Occipital lobe (tissue), 2 donors: ENCODE results near the gene OFD1. TPM values are rescaled to one million over a fixed set of nuclear protein-coding genes. Genes with fewer than 3 reads are reported as not detected.

Experiments used
- DNase-seq: peaks from one replicate; lab custom pipeline; 2025; lab: John Stamatoyannopoulos, UW
- total RNA-seq: library from RNA; depleted of rRNA; stranded (reverse); fragments of >200 nt; gene quantifications from one replicate; pipeline ENCODE4 v1.2.3, GENCODE V29; 2014

Gene OFD1
- 20.7 TPM for total RNA-seq

- DNase-seq: peak; percentile 86
Measured at GRCh38 chrX:13734278-13735172, at the start of gene OFD1, which contains the start of gene TRAPPC2. TSS of gene OFD1 (plus strand) at chrX:13734748. CDS start at chrX:13735072, 324 bp downstream. TSS of gene TRAPPC2 (minus strand) at chrX:13734620. CDS start at chrX:13719963, 14,657 bp downstream.

- DNase-seq: no peak
Measured at GRCh38 chrX:13685126-13685763, 49.3 kb upstream of the OFD1 start.

GRCh38 chrX:13687203-13687602 is 47.3 kb upstream of the OFD1 start:
- no peak for DNase-seq

- no peak for DNase-seq
Measured at GRCh38 chrX:13688384-13688957, 46.1 kb upstream of the OFD1 start.

- peak; percentile 46 for DNase-seq
Measured at GRCh38 chrX:13688958-13689740, 45.4 kb upstream of the OFD1 start, which contains the start of gene RAB9A. TSS of gene RAB9A (plus strand) at chrX:13689128. CDS start at chrX:13708747, 19,619 bp downstream.

- DNase-seq: no peak
Measured at GRCh38 chrX:13689741-13690211, 44.8 kb upstream of the OFD1 start.

- DNase-seq: no peak
Measured at GRCh38 chrX:13690836-13691235, 43.7 kb upstream of the OFD1 start.

- DNase-seq: no peak
Measured at GRCh38 chrX:13691841-13692371, 42.6 kb upstream of the OFD1 start.

GRCh38 chrX:13692771-13693231 is 41.7 kb upstream of the OFD1 start:
- DNase-seq: no peak

- no peak for DNase-seq
Measured at GRCh38 chrX:13693341-13693961, 41.1 kb upstream of the OFD1 start.

GRCh38 chrX:13694359-13694758 is 40.2 kb upstream of the OFD1 start:
- no peak for DNase-seq

GRCh38 chrX:13694983-13695382 is 39.6 kb upstream of the OFD1 start:
- no peak for DNase-seq

- DNase-seq: no peak
Measured at GRCh38 chrX:13695601-13696115, 38.9 kb upstream of the OFD1 start.

- DNase-seq: no peak
Measured at GRCh38 chrX:13697455-13697854, 37.1 kb upstream of the OFD1 start.

GRCh38 chrX:13697976-13698375 is 36.6 kb upstream of the OFD1 start:
- DNase-seq: no peak

- DNase-seq: no peak
Measured at GRCh38 chrX:13698432-13698831, 36.1 kb upstream of the OFD1 start.

- DNase-seq: no peak
Measured at GRCh38 chrX:13699183-13699826, 35.2 kb upstream of the OFD1 start.

GRCh38 chrX:13700380-13700779 is 34.2 kb upstream of the OFD1 start:
- DNase-seq: no peak

GRCh38 chrX:13702111-13702789 is 32.3 kb upstream of the OFD1 start:
- no peak for DNase-seq
